Stimulated activated CD4-positive, alpha-beta T cell treated with anti-CD3 and anti-CD28 coated beads, Interleukin-15, amount 100 ng/mL, for 1 hour (primary cell): ENCODE measurements around the gene MLEC.

Experiments
- DNase-seq, 2 donors: peaks; one replicate each; pipeline ENCODE4 v3.0.0-alpha.2; 2020; ENCODE audit warnings: low read depth in 1 of 2, low spot score in 1 of 2

Gene MLEC

GRCh38 chr12:120690978-120691377, 4.0 kb downstream of the MLEC start:
- DNase-seq = no peak

- no peak for DNase-seq
These were observed 5.6 kb downstream of the MLEC start for GRCh38 chr12:120692524-120693033.

- no peak for DNase-seq
These were observed 6.9 kb downstream of the MLEC start for GRCh38 chr12:120693848-120694247.

- DNase-seq = no peak
These were observed 9.7 kb downstream of the MLEC start for GRCh38 chr12:120696626-120697025.

GRCh38 chr12:120697344-120697743, 10.4 kb downstream of the MLEC start:
- DNase-seq = no peak

GRCh38 chr12:120698665-120699064, 11.7 kb downstream of the MLEC start:
- DNase-seq = no peak

- DNase-seq = no peak
These were observed 12.6 kb downstream of the MLEC start for GRCh38 chr12:120699553-120699952.

- no peak for DNase-seq
These were observed 13.9 kb downstream of the MLEC start for GRCh38 chr12:120700886-120701285.

- DNase-seq = no peak
These were observed 15.7 kb downstream of the MLEC start for GRCh38 chr12:120702637-120703036.

- no peak for DNase-seq
These were observed 16.5 kb downstream of the MLEC start for GRCh38 chr12:120703311-120703942.

- DNase-seq = no peak
These were observed 18.7 kb downstream of the MLEC start for GRCh38 chr12:120705618-120706017.

- DNase-seq = no peak
These were observed 19.1 kb downstream of the MLEC start for GRCh38 chr12:120706029-120706428.

- no peak for DNase-seq
These were observed 21.7 kb downstream of the MLEC start for GRCh38 chr12:120708651-120709050.

- DNase-seq = peak; percentile 58 to 71
These were observed 23.3 kb downstream of the MLEC start, which contains the start of gene UNC119B for GRCh38 chr12:120710031-120710804. UNC119B (plus strand) TSS chr12:120710458; CDS start chr12:120710475, 17 bp downstream.

GRCh38 chr12:120710805-120711296, 23.9 kb downstream of the MLEC start:
- no peak for DNase-seq

GRCh38 chr12:120711411-120711810, 24.5 kb downstream of the MLEC start:
- no peak for DNase-seq

- DNase-seq = no peak
These were observed 25.7 kb downstream of the MLEC start for GRCh38 chr12:120712610-120713009.

- peak in 1 of 2 donors; percentile 50 for DNase-seq
These were observed 27.0 kb downstream of the MLEC start for GRCh38 chr12:120713861-120714482.

GRCh38 chr12:120718055-120718454, 31.1 kb downstream of the MLEC start:
- no peak for DNase-seq

GRCh38 chr12:120719072-120719471, 32.1 kb downstream of the MLEC start:
- no peak for DNase-seq

- DNase-seq = no peak
These were observed 32.7 kb downstream of the MLEC start for GRCh38 chr12:120719496-120720233.
